ENCODE measurements around the gene BUB1.
"Not testable (repeated sequence)": the region's sequence is repeated elsewhere in the genome, so short reads cannot be mapped to it uniquely, and the experiment has no call there.

The BUB1 gene

GRCh38 chr2:110677530-110678456 lies at the start of gene BUB1:
Gene BUB1, minus strand, starts transcription at chr2:110678063. Its CDS starts 68 bp downstream, at chr2:110677995.
- peak; percentile 98 for DNase-seq

GRCh38 chr2:110726285-110726684 lies 48.4 kb upstream of the BUB1 start:
- DNase-seq = no peak

GRCh38 chr2:110725859-110726258 lies 48.0 kb upstream of the BUB1 start:
- DNase-seq = no peak

GRCh38 chr2:110725370-110725769 lies 47.5 kb upstream of the BUB1 start:
- DNase-seq = no peak

- DNase-seq = no peak
Measured at GRCh38 chr2:110724820-110725219, 47.0 kb upstream of the BUB1 start.

- no peak for DNase-seq
Measured at GRCh38 chr2:110720547-110720946, 42.7 kb upstream of the BUB1 start.

GRCh38 chr2:110718990-110719389 lies 41.1 kb upstream of the BUB1 start:
- no peak for DNase-seq

GRCh38 chr2:110718382-110718781 lies 40.5 kb upstream of the BUB1 start:
- no peak for DNase-seq

GRCh38 chr2:110717734-110718133 lies 39.9 kb upstream of the BUB1 start:
- DNase-seq = no peak

- DNase-seq = no peak
Measured at GRCh38 chr2:110716959-110717645, 39.2 kb upstream of the BUB1 start.

GRCh38 chr2:110714452-110715224 lies 36.8 kb upstream of the BUB1 start:
- DNase-seq = no peak

GRCh38 chr2:110713513-110714362 lies 35.9 kb upstream of the BUB1 start:
- no peak for DNase-seq

GRCh38 chr2:110712737-110713136 lies 34.9 kb upstream of the BUB1 start:
- no peak for DNase-seq

- no peak for DNase-seq
Measured at GRCh38 chr2:110708455-110708854, 30.6 kb upstream of the BUB1 start.

- no peak for DNase-seq
Measured at GRCh38 chr2:110707386-110707965, 29.6 kb upstream of the BUB1 start.

GRCh38 chr2:110702514-110703380 lies 24.9 kb upstream of the BUB1 start:
- no peak for DNase-seq

- DNase-seq = not testable (repeated sequence)
Measured at GRCh38 chr2:110698253-110698652, 20.4 kb upstream of the BUB1 start.

GRCh38 chr2:110695146-110695898 lies 17.5 kb upstream of the BUB1 start:
- DNase-seq = not testable (repeated sequence)

GRCh38 chr2:110691612-110692258 lies 13.9 kb upstream of the BUB1 start:
- no peak for DNase-seq

All from NCI-H345 (cell line).